Left ventricle myocardium inferior (tissue), 1 donor: ENCODE results near the gene A2M. TPM values are rescaled to one million over a fixed set of nuclear protein-coding genes. Genes with fewer than 3 reads are reported as not detected.

Experiments
- DNase-seq: peaks from one replicate; pipeline ENCODE4 v3.0.0-alpha.2; 2020
- H3K27ac ChIP-seq: fragments of 200-600 bp; replicated peaks from 2 replicates; pipeline ENCODE4 v1.8.0; 2021
- H3K27me3 ChIP-seq: fragments of 200-600 bp; 2 replicates; pipeline ENCODE4 v1.8.0; 2021; ENCODE audit warnings: low read depth
- H3K36me3 ChIP-seq: fragments of 200-600 bp; 2 replicates; pipeline ENCODE4 v1.8.0; 2021
- H3K4me1 ChIP-seq: fragments of 200-600 bp; 2 replicates; pipeline ENCODE4 v1.8.0; 2021
- H3K4me3 ChIP-seq: fragments of 200-600 bp; 2 replicates; pipeline ENCODE4 v1.8.0; 2021; ENCODE audit warnings: mild to moderate bottlenecking, moderate library complexity
- H3K9me3 ChIP-seq: fragments of 200-600 bp; replicated peaks from 2 replicates; pipeline ENCODE4 v1.8.0; 2021
- CTCF ChIP-seq: fragments of 200-600 bp; IDR thresholded peaks from 2 replicates; pipeline ENCODE4 v1.8.0; 2021; ENCODE audit warnings: antibody characterized with exemption, mild to moderate bottlenecking, borderline replicate concordance
- intact Hi-C: fragments of 100-400 bp; cut with micrococcal nuclease; formaldehyde crosslinking; loops from one replicate; pipeline ENCODE4 v1.11.0; 2022
- total RNA-seq: library from RNA; stranded (reverse); fragmentation: NEBNext Ultra II Directional; extraction: Animal tissue kit (Norgen Biotek cat#: 25700); gene quantifications from one replicate; pipeline ENCODE4 v1.2.1, GENCODE V29; 2021
- donor health status: DM: no; HTN: yes; CAD: no; lungs with severe emphysema.

A2M gene
- total RNA-seq, 1 donor from 2014 or later, result 502 TPM

DNA sequence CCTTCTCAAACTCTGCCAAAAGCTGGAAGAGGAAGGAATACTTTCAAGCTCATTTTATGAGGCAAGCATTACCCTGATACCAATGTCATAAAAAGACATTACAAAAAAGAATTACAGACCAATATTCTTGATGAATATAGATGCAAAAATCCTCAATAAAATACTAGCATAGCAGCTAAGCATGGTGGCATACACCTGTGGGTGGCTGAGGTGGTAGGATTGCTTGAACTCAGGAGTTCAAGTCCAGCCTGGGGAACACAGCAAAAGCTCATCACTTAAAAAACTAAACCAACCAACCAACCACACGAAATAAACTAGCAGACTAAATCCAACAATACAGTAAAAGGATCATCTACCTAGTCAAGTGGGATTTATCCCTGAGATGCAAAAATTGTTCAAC is 29.6 kb downstream of the A2M start:
- TF ChIP-seq CTCF, result no peak
- Histone ChIP-seq H3K4me3 (no peak overlapping the region), H3K27ac (no peak overlapping the region), H3K27me3 (no peaks in the 10 kb centered on the region), H3K9me3 (peaks cover 19% of the 10 kb centered on the region), H3K36me3 (peaks cover 96% of the 10 kb centered on the region), H3K4me1 (peaks cover 9% of the 10 kb centered on the region)
- DNase-seq, result no peak
- intact Hi-C loops, result no loop called here

GRCh38 chr12:9084417-9084816 is 31.3 kb downstream of the A2M start:
- no peak for DNase-seq
- H3K4me3 ChIP-seq, result no peak overlapping the region
- no peak overlapping the region for H3K27ac ChIP-seq
- intact Hi-C loops, result no loop called here
- peaks cover 19% of the 10 kb centered on the region for H3K9me3 ChIP-seq
- peaks cover 9% of the 10 kb centered on the region for H3K4me1 ChIP-seq
- TF ChIP-seq CTCF, result no peak
- peaks cover 92% of the 10 kb centered on the region for H3K36me3 ChIP-seq
- H3K27me3 ChIP-seq, result no peaks in the 10 kb centered on the region

GRCh38 chr12:9083793-9084192 is 31.9 kb downstream of the A2M start:
- no peak for TF ChIP-seq CTCF
- no peak for DNase-seq
- intact Hi-C loops, result no loop called here
- H3K4me1 ChIP-seq, result peaks cover 9% of the 10 kb centered on the region
- no peaks in the 10 kb centered on the region for H3K27me3 ChIP-seq
- H3K4me3 ChIP-seq, result no peak overlapping the region
- peaks cover 92% of the 10 kb centered on the region for H3K36me3 ChIP-seq
- no peak overlapping the region for H3K27ac ChIP-seq
- H3K9me3 ChIP-seq, result peaks cover 19% of the 10 kb centered on the region

- H3K36me3 ChIP-seq, result peaks cover 92% of the 10 kb centered on the region
- no peak overlapping the region for H3K4me3 ChIP-seq
- intact Hi-C loops, result no loop called here
These were observed 33.9 kb downstream of the A2M start for GRCh38 chr12:9081667-9082427.

GRCh38 chr12:9079883-9080675 is 35.6 kb downstream of the A2M start:
- peaks cover 92% of the 10 kb centered on the region for H3K36me3 ChIP-seq
- intact Hi-C loops, result no loop called here
- no peak for DNase-seq
- no peaks in the 10 kb centered on the region for H3K27me3 ChIP-seq
- no peak overlapping the region for H3K4me3 ChIP-seq
- H3K4me1 ChIP-seq, result peaks cover 9% of the 10 kb centered on the region
- no peak overlapping the region for H3K27ac ChIP-seq
- no peak for TF ChIP-seq CTCF
- H3K9me3 ChIP-seq, result peaks cover 19% of the 10 kb centered on the region

More at GRCh38 chr12:9081667-9082427, 33.9 kb downstream of the A2M start:
- no peak overlapping the region for H3K27ac ChIP-seq
- no peak for TF ChIP-seq CTCF
- peaks cover 19% of the 10 kb centered on the region for H3K9me3 ChIP-seq
- H3K4me1 ChIP-seq, result peaks cover 9% of the 10 kb centered on the region
- no peak for DNase-seq
- H3K27me3 ChIP-seq, result no peaks in the 10 kb centered on the region
